Spleen (tissue), 11 donors: Measurements from ENCODE around the gene IGHMBP2. TPM values are rescaled to one million over a fixed set of nuclear protein-coding genes. Genes with fewer than 3 reads are reported as not detected.

Experiments used
- DNase-seq: peaks from one replicate; pipeline ENCODE4 v3.0.0-alpha.2; 2020
- H3K27ac ChIP-seq, 8 donors: fragments of 200-600 bp; sonication (generic) in 7 of 8; 1 replicate in 4 of 8; 2 replicates in 4 of 8; pipeline versions ENCODE4 v1.5.0 to v1.8.0; 2016 to 2021; ENCODE audit warnings: inconsistent platforms in 4 of 8, mild to moderate bottlenecking in 4 of 8, moderate library complexity in 1 of 8
- H3K27me3 ChIP-seq, 7 donors: fragments of 200-600 bp; sonication (generic) in 6 of 7; replicated peaks in 1 of 7; 1 replicate in 4 of 7; 2 replicates in 3 of 7; pipeline versions ENCODE4 v1.5.0 to v1.8.0; 2016 to 2021; ENCODE audit warnings: inconsistent platforms in 3 of 7, mild to moderate bottlenecking in 1 of 7
- H3K36me3 ChIP-seq, 6 donors: fragments of 200-600 bp; sonication (generic) in 5 of 6; 1 replicate in 4 of 6; 2 replicates in 2 of 6; pipeline versions ENCODE4 v1.5.0 to v1.8.0; 2016 to 2021; ENCODE audit warnings: inconsistent platforms in 2 of 6
- H3K4me1 ChIP-seq, 6 donors: fragments of 200-600 bp; sonication (generic) in 5 of 6; 1 replicate in 3 of 6; 2 replicates in 3 of 6; pipeline versions ENCODE4 v1.5.0 to v1.8.0; 2016 to 2021; ENCODE audit warnings: inconsistent platforms in 3 of 6
- H3K4me3 ChIP-seq, 8 donors: fragments of 200-600 bp; sonication (generic) in 7 of 8; 1 replicate in 4 of 8; 2 replicates in 4 of 8; pipeline versions ENCODE4 v1.5.0 to v1.8.0; 2016 to 2021; ENCODE audit warnings: inconsistent platforms in 4 of 8, mild to moderate bottlenecking in 4 of 8, moderate library complexity in 2 of 8
- H3K9me3 ChIP-seq, 8 donors: fragments of 200-600 bp; sonication (generic) in 7 of 8; 1 replicate in 4 of 8; 2 replicates in 4 of 8; pipeline versions ENCODE4 v1.5.0 to v1.8.0; 2016 to 2021; ENCODE audit warnings: inconsistent platforms in 4 of 8
- CTCF ChIP-seq, 11 experiments: fragments of 200-600 bp in 7 of 11; fragments of 450-650 bp in 4 of 11; sonication (generic) in 4 of 11; IDR thresholded peaks in 8 of 11; conservative IDR thresholded peaks in 3 of 11; 1 replicate in 7 of 11; 2 replicates in 4 of 11; pipeline versions ENCODE4 v1.4.0 to v1.8.0; 2016 to 2021; ENCODE audit warnings: antibody characterized with exemption in 11 of 11, inconsistent platforms in 4 of 11, mild to moderate bottlenecking in 1 of 11
- POLR2A ChIP-seq, 3 donors: fragments of 450-650 bp; IDR thresholded peaks; one replicate each; pipeline ENCODE4 v1.5.1; 2017; ENCODE audit warnings: antibody characterized with exemption in 3 of 3, mild to moderate bottlenecking in 1 of 3
- POLR2AphosphoS5 ChIP-seq, 3 donors: sonication (generic); formaldehyde crosslinking; IDR thresholded peaks; one replicate each; pipeline ENCODE4 v1.5.1; 2017; ENCODE audit warnings: antibody characterized with exemption in 3 of 3
- WGBS, 5 donors: extraction: QIAGEN DNeasy Blood & Tissue Kit in 3 of 5; methylation state at CpG; one replicate each; pipeline versions ENCODE4 v1.1.5 to v1.1.7; 2013 to 2018; 5-methylcytosine and 5-hydroxymethylcytosine counted together
- intact Hi-C: fragments of 100-400 bp; cut with DNase I; formaldehyde crosslinking; loops from one replicate; pipeline ENCODE4 v1.15.0; 2023; ENCODE audit warnings: low total_unique reads
- polyA plus RNA-seq, 3 donors: library from polyadenylated mRNA; stranded (reverse); fragments of 200-250 nt; gene quantifications; one replicate each; pipeline ENCODE4 v1.2.1, GENCODE V29; 2013
- total RNA-seq, 7 donors: library from RNA; depleted of rRNA in 3 of 7; stranded (reverse); fragments of >200 nt in 3 of 7; fragmentation: NEBNext Ultra II Directional in 4 of 7; extraction: Animal tissue kit (Norgen Biotek cat#: 25700) in 4 of 7; gene quantifications; one replicate each; pipeline versions ENCODE4 v1.1.0 to v1.2.1, GENCODE V29; 2016 to 2021
- donor health status: healthy with polysubstance abuse.
- donor health status: DM: no; HTN: no; CAD: no; lungs with moderate emphysema.
- donor health status: DM: no; HTN: no; CAD: no.
- donor health status: Bipolar disorder and iron deficiency.
- donor health status: healthy.
- donor health status: DM: no; HTN: no; CAD: no.
- donor health status: DM: yes; HTN: yes; CAD: no.

The IGHMBP2 gene
- total and polyA plus RNA-seq, 10 donors: 8.2 to 31.6 (median 24.6) TPM

GRCh38 chr11:68872216-68873003 is 31.3 kb upstream of the IGHMBP2 start:
- Histone ChIP-seq H3K27ac (no peak overlapping the region), H3K4me1 (peaks cover 0 to 18% (median 16%) of the 10 kb centered on the region in 6 donors), H3K27me3 (peaks cover 0 to 14% (median 0%) of the 10 kb centered on the region in 7 donors), H3K4me3 (no peak overlapping the region), H3K9me3 (no peaks in the 10 kb centered on the region), H3K36me3 (no peaks in the 10 kb centered on the region)
- TF ChIP-seq CTCF (IDR thresholded peaks at IDR 0.05 in 8 of 11, conservative IDR thresholded peaks at IDR 0.05 in 3 of 11) (no peak), POLR2A (IDR thresholded peaks at IDR 0.05) (no peak), POLR2AphosphoS5 (IDR thresholded peaks at IDR 0.05) (no peak)
- 86 to 90% (median 87%) methylated on average over 12 of the region's 12 CpGs for WGBS, 5 donors
- intact Hi-C loops: no loop called here
- DNase-seq: peak; percentile 6

GRCh38 chr11:68878022-68878421 is 25.7 kb upstream of the IGHMBP2 start:
- Histone ChIP-seq H3K27me3 (no peaks in the 10 kb centered on the region), H3K36me3 (peaks cover 0 to 3% (median 0%) of the 10 kb centered on the region in 6 donors), H3K4me1 (peaks cover 0 to 3% (median 0%) of the 10 kb centered on the region in 6 donors), H3K27ac (no peak overlapping the region), H3K4me3 (no peak overlapping the region), H3K9me3 (no peaks in the 10 kb centered on the region)
- DNase-seq: no peak
- 85 to 93% (median 91%) methylated on average over 6 to 7 of the region's 7 CpGs for WGBS, 5 donors
- intact Hi-C loops: no loop called here
- no peak for TF ChIP-seq POLR2AphosphoS5 (IDR thresholded peaks at IDR 0.05)
- TF ChIP-seq POLR2A (IDR thresholded peaks at IDR 0.05): no peak
- TF ChIP-seq CTCF (IDR thresholded peaks at IDR 0.05 in 8 of 11, conservative IDR thresholded peaks at IDR 0.05 in 3 of 11): no peak

GRCh38 chr11:68880851-68881250 is 22.8 kb upstream of the IGHMBP2 start:
- H3K9me3 ChIP-seq: no peaks in the 10 kb centered on the region
- no peaks in the 10 kb centered on the region for H3K27me3 ChIP-seq
- 95 to 99% (median 98%) methylated on average over 5 of the region's 5 CpGs for WGBS, 5 donors
- no peak for TF ChIP-seq CTCF (IDR thresholded peaks at IDR 0.05 in 8 of 11, conservative IDR thresholded peaks at IDR 0.05 in 3 of 11)
- intact Hi-C loops: no loop called here
- H3K4me3 ChIP-seq: no peak overlapping the region
- DNase-seq: peak; percentile 16
- peaks cover 0 to 3% (median 0%) of the 10 kb centered on the region in 6 donors for H3K36me3 ChIP-seq
- no peaks in the 10 kb centered on the region for H3K4me1 ChIP-seq
- no peak overlapping the region for H3K27ac ChIP-seq

GRCh38 chr11:68881320-68881719 is 22.4 kb upstream of the IGHMBP2 start:
- WGBS, 5 donors: 93 to 100% (median 96%) methylated on average over 2 of the region's 2 CpGs
- Histone ChIP-seq H3K36me3 (peaks cover 0 to 3% (median 0%) of the 10 kb centered on the region in 6 donors), H3K27me3 (no peaks in the 10 kb centered on the region), H3K27ac (no peak overlapping the region), H3K4me3 (no peak overlapping the region), H3K4me1 (no peaks in the 10 kb centered on the region), H3K9me3 (no peaks in the 10 kb centered on the region)
- intact Hi-C loops: no loop called here
- no peak for TF ChIP-seq CTCF (IDR thresholded peaks at IDR 0.05 in 8 of 11, conservative IDR thresholded peaks at IDR 0.05 in 3 of 11)
- no peak for TF ChIP-seq POLR2A (IDR thresholded peaks at IDR 0.05)
- TF ChIP-seq POLR2AphosphoS5 (IDR thresholded peaks at IDR 0.05): no peak
- DNase-seq: peak; percentile 7
